ENCODE results near the gene IL21R.
A peak's percentile ranks its signal among the peaks of the same experiment; 100 is the strongest.

Gene IL21R

DNA sequence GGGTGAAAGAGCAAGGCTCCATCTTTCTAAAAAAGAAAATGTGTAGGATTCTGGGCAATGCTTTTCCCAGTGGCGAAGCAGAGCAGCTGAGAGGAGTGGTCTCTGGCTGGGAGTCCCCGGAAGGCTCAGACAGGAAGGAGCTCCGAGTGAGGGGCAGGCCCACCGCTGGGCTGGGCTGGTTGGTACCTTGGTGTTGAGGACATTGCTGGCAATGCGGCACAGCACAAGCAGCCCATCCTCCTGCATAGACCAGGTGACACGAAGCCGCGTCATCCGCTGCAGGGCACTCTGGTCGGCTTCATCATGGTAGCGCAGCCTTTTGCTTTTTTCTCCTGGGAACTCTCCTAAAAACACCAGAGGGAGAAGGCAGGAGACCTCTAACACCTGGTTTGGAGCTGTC is 83.8 kb downstream of the IL21R start:
- Histone ChIP-seq H3K4me3 (ENCODE audit: low read length) (no peak overlapping the region), H3K27me3 (replicated peaks; ENCODE audit: control insufficient read depth, insufficient read depth, low read length) (no peaks in the 10 kb centered on the region), H3K9ac (ENCODE audit: low read length) (no peak overlapping the region), H3K9me3 (ENCODE audit: control insufficient read depth, low read length) (no peaks in the 10 kb centered on the region), H3K4me1 (ENCODE audit: control insufficient read depth, insufficient read depth, low read length) (peaks cover 4% of the 10 kb centered on the region), H3K36me3 (ENCODE audit: control insufficient read depth, insufficient read depth, low read length, severe bottlenecking) (peaks cover 100% of the 10 kb centered on the region)
- DNase-seq (ENCODE audit: low read depth) = no peak

DNA sequence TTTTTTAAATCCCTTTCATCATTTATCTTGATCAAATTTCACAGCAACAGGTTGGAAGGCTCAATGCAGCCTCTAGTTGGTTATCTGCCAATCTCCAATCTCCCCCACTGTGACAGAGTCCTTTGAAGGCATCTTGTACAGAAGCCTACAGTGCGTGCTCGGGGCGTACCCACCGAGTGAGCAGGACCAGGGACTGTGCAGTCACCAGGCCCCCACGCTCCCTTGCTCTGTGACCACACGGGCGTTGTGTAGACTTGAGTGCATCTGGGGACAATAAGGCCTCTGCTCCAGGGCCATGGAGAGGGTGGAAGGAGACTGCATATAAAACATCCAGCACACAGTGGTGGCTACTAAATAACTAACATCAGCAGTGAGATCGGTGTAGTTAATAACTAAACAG is 84.4 kb downstream of the IL21R start:
- H3K4me3 ChIP-seq (ENCODE audit: low read length) = no peak overlapping the region
- H3K9ac ChIP-seq (ENCODE audit: low read length) = no peak overlapping the region
- H3K27me3 ChIP-seq (replicated peaks; ENCODE audit: control insufficient read depth, insufficient read depth, low read length) = no peaks in the 10 kb centered on the region
- peaks cover 4% of the 10 kb centered on the region for H3K4me1 ChIP-seq (ENCODE audit: control insufficient read depth, insufficient read depth, low read length)
- no peaks in the 10 kb centered on the region for H3K9me3 ChIP-seq (ENCODE audit: control insufficient read depth, low read length)
- peaks cover 100% of the 10 kb centered on the region for H3K36me3 ChIP-seq (ENCODE audit: control insufficient read depth, insufficient read depth, low read length, severe bottlenecking)
- no peak for DNase-seq (ENCODE audit: low read depth)

GRCh38 chr16:27486760-27487159 is 84.8 kb downstream of the IL21R start:
- DNase-seq (ENCODE audit: low read depth) = no peak
- peaks cover 100% of the 10 kb centered on the region for H3K36me3 ChIP-seq (ENCODE audit: control insufficient read depth, insufficient read depth, low read length, severe bottlenecking)

GRCh38 chr16:27489421-27489820 is 87.4 kb downstream of the IL21R start:
- Histone ChIP-seq H3K4me1 (ENCODE audit: control insufficient read depth, insufficient read depth, low read length) (no peaks in the 10 kb centered on the region), H3K9ac (ENCODE audit: low read length) (no peak overlapping the region), H3K27me3 (replicated peaks; ENCODE audit: control insufficient read depth, insufficient read depth, low read length) (no peaks in the 10 kb centered on the region), H3K9me3 (ENCODE audit: control insufficient read depth, low read length) (no peaks in the 10 kb centered on the region), H3K4me3 (ENCODE audit: low read length) (no peak overlapping the region), H3K36me3 (ENCODE audit: control insufficient read depth, insufficient read depth, low read length, severe bottlenecking) (peaks cover 98% of the 10 kb centered on the region)
- no peak for DNase-seq (ENCODE audit: low read depth)

More at GRCh38 chr16:27486760-27487159, 84.8 kb downstream of the IL21R start:
- Histone ChIP-seq H3K27me3 (replicated peaks; ENCODE audit: control insufficient read depth, insufficient read depth, low read length) (no peaks in the 10 kb centered on the region), H3K9me3 (ENCODE audit: control insufficient read depth, low read length) (no peaks in the 10 kb centered on the region), H3K4me1 (ENCODE audit: control insufficient read depth, insufficient read depth, low read length) (peaks cover 4% of the 10 kb centered on the region), H3K9ac (ENCODE audit: low read length) (no peak overlapping the region), H3K4me3 (ENCODE audit: low read length) (no peak overlapping the region)

- H3K27me3 ChIP-seq (replicated peaks; ENCODE audit: control insufficient read depth, insufficient read depth, low read length) = no peaks in the 10 kb centered on the region
- H3K9ac ChIP-seq (ENCODE audit: low read length) = no peak overlapping the region
- no peak overlapping the region for H3K4me3 ChIP-seq (ENCODE audit: low read length)
- no peak for DNase-seq (ENCODE audit: low read depth)
- H3K36me3 ChIP-seq (ENCODE audit: control insufficient read depth, insufficient read depth, low read length, severe bottlenecking) = peaks cover 98% of the 10 kb centered on the region
- no peaks in the 10 kb centered on the region for H3K9me3 ChIP-seq (ENCODE audit: control insufficient read depth, low read length)
- H3K4me1 ChIP-seq (ENCODE audit: control insufficient read depth, insufficient read depth, low read length) = no peaks in the 10 kb centered on the region
These were observed 87.9 kb downstream of the IL21R start for GRCh38 chr16:27489906-27490305.

- Histone ChIP-seq H3K36me3 (ENCODE audit: control insufficient read depth, insufficient read depth, low read length, severe bottlenecking) (peaks cover 87% of the 10 kb centered on the region), H3K4me1 (ENCODE audit: control insufficient read depth, insufficient read depth, low read length) (peaks cover 9% of the 10 kb centered on the region)
These were observed 90.1 kb downstream of the IL21R start for GRCh38 chr16:27491894-27492587.

DNA sequence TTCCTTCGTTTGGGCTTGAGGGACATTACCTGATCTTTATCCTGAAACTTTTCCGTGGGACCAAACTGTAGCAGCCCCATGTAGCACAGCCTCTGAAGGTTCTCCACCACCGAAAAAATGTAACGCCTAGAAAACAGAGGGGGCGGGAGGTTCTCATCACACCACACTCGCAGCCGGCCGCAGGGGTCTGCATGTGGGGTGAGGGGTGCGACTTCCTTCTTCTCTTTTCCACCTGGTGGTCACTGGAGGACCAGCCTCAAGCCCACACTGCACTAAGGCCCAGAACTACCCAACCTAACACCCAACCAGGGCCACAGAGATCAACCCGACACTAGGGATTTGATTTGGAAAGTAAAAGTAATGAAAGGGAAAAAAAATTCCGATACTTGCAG is 90.6 kb downstream of the IL21R start:
- DNase-seq (ENCODE audit: low read depth) = no peak
- peaks cover 87% of the 10 kb centered on the region for H3K36me3 ChIP-seq (ENCODE audit: control insufficient read depth, insufficient read depth, low read length, severe bottlenecking)

More at GRCh38 chr16:27491894-27492587, 90.1 kb downstream of the IL21R start:
- H3K9me3 ChIP-seq (ENCODE audit: control insufficient read depth, low read length) = no peaks in the 10 kb centered on the region
- H3K9ac ChIP-seq (ENCODE audit: low read length) = no peak overlapping the region
- H3K27me3 ChIP-seq (replicated peaks; ENCODE audit: control insufficient read depth, insufficient read depth, low read length) = no peaks in the 10 kb centered on the region
- no peak overlapping the region for H3K4me3 ChIP-seq (ENCODE audit: low read length)
- no peak for DNase-seq (ENCODE audit: low read depth)

DNA sequence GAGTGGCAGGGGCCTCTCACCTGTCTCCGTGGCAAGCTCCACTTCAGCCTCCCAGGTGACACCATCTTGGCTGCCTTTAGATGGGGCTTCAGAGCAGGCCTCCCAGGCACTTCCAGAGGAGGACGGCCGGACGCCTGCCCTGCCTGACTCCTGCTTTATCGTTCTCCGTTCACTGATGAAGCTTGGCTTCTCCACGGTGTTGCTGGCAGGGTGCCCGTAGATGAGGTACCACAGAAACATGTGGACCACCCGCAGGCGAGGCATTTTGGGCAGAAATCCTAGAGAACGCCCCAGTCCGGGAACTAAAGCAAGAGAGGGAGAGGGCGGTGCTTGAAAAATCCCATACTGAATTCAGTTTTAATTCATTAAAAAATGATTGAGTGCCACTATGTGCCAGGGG is 93.2 kb downstream of the IL21R start:
- H3K27me3 ChIP-seq (replicated peaks; ENCODE audit: control insufficient read depth, insufficient read depth, low read length) = no peaks in the 10 kb centered on the region
- no peak overlapping the region for H3K4me3 ChIP-seq (ENCODE audit: low read length)
- DNase-seq (ENCODE audit: low read depth) = no peak
- H3K4me1 ChIP-seq (ENCODE audit: control insufficient read depth, insufficient read depth, low read length) = peaks cover 21% of the 10 kb centered on the region
- no peaks in the 10 kb centered on the region for H3K9me3 ChIP-seq (ENCODE audit: control insufficient read depth, low read length)
- H3K9ac ChIP-seq (ENCODE audit: low read length) = no peak overlapping the region
- H3K36me3 ChIP-seq (ENCODE audit: control insufficient read depth, insufficient read depth, low read length, severe bottlenecking) = peaks cover 85% of the 10 kb centered on the region

More for the DNA sequence above, 90.6 kb downstream of the IL21R start:
- Histone ChIP-seq H3K9me3 (ENCODE audit: control insufficient read depth, low read length) (no peaks in the 10 kb centered on the region), H3K27me3 (replicated peaks; ENCODE audit: control insufficient read depth, insufficient read depth, low read length) (no peaks in the 10 kb centered on the region), H3K4me3 (ENCODE audit: low read length) (no peak overlapping the region), H3K4me1 (ENCODE audit: control insufficient read depth, insufficient read depth, low read length) (peaks cover 9% of the 10 kb centered on the region), H3K9ac (ENCODE audit: low read length) (no peak overlapping the region)

GRCh38 chr16:27498031-27498825 is 96.3 kb downstream of the IL21R start:
- no peak overlapping the region for H3K4me3 ChIP-seq (ENCODE audit: low read length)
- peaks cover 21% of the 10 kb centered on the region for H3K4me1 ChIP-seq (ENCODE audit: control insufficient read depth, insufficient read depth, low read length)
- H3K9me3 ChIP-seq (ENCODE audit: control insufficient read depth, low read length) = no peaks in the 10 kb centered on the region
- peak; percentile 7 for DNase-seq (ENCODE audit: low read depth)
- H3K36me3 ChIP-seq (ENCODE audit: control insufficient read depth, insufficient read depth, low read length, severe bottlenecking) = peaks cover 84% of the 10 kb centered on the region
- peak overlapping the region; percentile 33 for H3K9ac ChIP-seq (ENCODE audit: low read length)
- no peaks in the 10 kb centered on the region for H3K27me3 ChIP-seq (replicated peaks; ENCODE audit: control insufficient read depth, insufficient read depth, low read length)

DNA sequence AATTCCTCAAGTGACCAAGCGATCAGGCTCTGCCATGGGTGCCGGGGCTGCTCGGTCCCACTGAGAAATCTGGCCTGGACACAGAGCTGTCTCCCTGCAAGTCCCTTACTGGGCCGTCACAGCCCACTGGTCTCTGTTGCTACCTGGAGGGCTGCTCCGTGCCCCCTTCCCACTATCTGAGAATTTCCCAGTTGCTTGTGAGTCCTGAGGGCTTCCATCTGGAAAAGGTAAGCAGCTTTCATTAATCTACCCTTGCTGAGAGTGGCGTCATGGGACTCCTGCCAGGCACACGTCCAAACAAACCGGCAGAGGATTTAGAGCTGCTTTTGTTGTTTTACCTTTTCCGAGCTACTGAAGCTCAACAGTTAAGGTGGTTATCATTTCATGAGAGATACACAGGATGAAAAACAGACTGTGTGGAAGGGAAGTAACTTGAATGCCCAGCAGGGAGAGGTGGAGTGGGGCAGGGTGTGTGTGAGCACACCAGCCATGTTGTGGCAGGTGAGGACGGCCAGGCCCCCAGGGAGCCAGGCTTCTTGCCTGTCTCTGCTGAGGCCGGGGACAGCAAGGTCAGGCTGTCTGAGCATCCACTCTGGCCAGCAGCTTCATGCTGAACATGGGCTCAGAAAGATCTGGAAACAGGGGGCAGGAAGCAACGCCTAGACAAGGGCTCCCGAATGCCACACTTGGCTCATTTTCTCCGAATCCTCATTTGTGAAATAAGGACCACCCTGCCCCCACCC is 97.1 kb downstream of the IL21R start:
- no peak for DNase-seq (ENCODE audit: low read depth)
- H3K9me3 ChIP-seq (ENCODE audit: control insufficient read depth, low read length) = no peaks in the 10 kb centered on the region
- peaks cover 85% of the 10 kb centered on the region for H3K36me3 ChIP-seq (ENCODE audit: control insufficient read depth, insufficient read depth, low read length, severe bottlenecking)
- H3K4me3 ChIP-seq (ENCODE audit: low read length) = no peak overlapping the region
- H3K9ac ChIP-seq (ENCODE audit: low read length) = no peak overlapping the region
- H3K27me3 ChIP-seq (replicated peaks; ENCODE audit: control insufficient read depth, insufficient read depth, low read length) = no peaks in the 10 kb centered on the region
- H3K4me1 ChIP-seq (ENCODE audit: control insufficient read depth, insufficient read depth, low read length) = peaks cover 21% of the 10 kb centered on the region

DNA sequence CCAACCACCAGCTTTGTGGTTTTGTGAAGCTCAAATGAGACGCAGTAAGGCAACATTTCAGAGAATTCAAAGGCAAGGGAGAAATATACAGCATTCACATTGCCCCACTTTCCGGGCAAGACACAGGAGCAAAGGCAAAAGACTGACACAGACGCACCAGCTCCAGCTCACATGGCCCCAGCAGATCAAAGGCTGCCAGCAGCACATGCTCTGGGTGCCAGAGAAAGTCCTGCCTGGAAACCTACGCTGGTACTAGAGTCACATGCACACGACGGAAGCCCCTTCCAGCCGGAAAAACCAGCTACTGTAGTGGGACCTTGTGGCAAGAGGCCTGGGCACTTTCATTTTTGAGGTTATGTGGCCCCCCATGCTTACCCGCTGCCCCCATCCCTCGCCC is 97.7 kb downstream of the IL21R start:
- no peak for DNase-seq (ENCODE audit: low read depth)
- Histone ChIP-seq H3K36me3 (ENCODE audit: control insufficient read depth, insufficient read depth, low read length, severe bottlenecking) (peaks cover 86% of the 10 kb centered on the region), H3K4me1 (ENCODE audit: control insufficient read depth, insufficient read depth, low read length) (peaks cover 21% of the 10 kb centered on the region), H3K4me3 (ENCODE audit: low read length) (no peak overlapping the region), H3K27me3 (replicated peaks; ENCODE audit: control insufficient read depth, insufficient read depth, low read length) (no peaks in the 10 kb centered on the region), H3K9ac (ENCODE audit: low read length) (no peak overlapping the region), H3K9me3 (ENCODE audit: control insufficient read depth, low read length) (no peaks in the 10 kb centered on the region)
